Activated CD4-positive, alpha-beta T cell treated with anti-CD3 and anti-CD28 coated beads, Interleukin-2, amount 10 ng/mL, durations not matched to agents 7 days and 5 days (primary cell): ENCODE measurements around the gene OPCML. TPM values are rescaled to one million over a fixed set of nuclear protein-coding genes. Genes with fewer than 3 reads are reported as not detected.

ENCODE experiments used
- CTCF ChIA-PET: fragments of 350-600 bp; sonication (Branson Sonifier 250); formaldehyde crosslinking; loops from one replicate; lab custom pipeline; 2021; ENCODE audit warnings: antibody characterized with exemption; lab: Charles Lee
- POLR2A ChIA-PET: fragments of 350-600 bp; sonication (Branson Sonifier 250); formaldehyde crosslinking; loops from one replicate; lab custom pipeline; 2021; ENCODE audit warnings: antibody characterized with exemption; lab: Charles Lee
- DNase-seq: peaks from one replicate; pipeline ENCODE4 v3.0.0-alpha.2; 2020
- H3K27ac Mint-ChIP-seq: one replicate; pipeline ENCODE4 v1.8.0; 2021; ENCODE audit warnings: mild to moderate bottlenecking, moderate library complexity, mixed read lengths
- H3K27me3 Mint-ChIP-seq: one replicate; pipeline ENCODE4 v1.8.0; 2021; ENCODE audit warnings: mixed read lengths
- H3K36me3 Mint-ChIP-seq: one replicate; pipeline ENCODE4 v1.8.0; 2021; ENCODE audit warnings: low read depth, mixed read lengths
- H3K4me1 Mint-ChIP-seq: one replicate; pipeline ENCODE4 v1.8.0; 2021; ENCODE audit warnings: mixed read lengths
- H3K4me3 Mint-ChIP-seq: one replicate; pipeline ENCODE4 v1.8.0; 2021; ENCODE audit warnings: mild to moderate bottlenecking, moderate library complexity, mixed read lengths
- H3K9me3 Mint-ChIP-seq: one replicate; pipeline ENCODE4 v1.8.0; 2021; ENCODE audit warnings: mixed read lengths
- total RNA-seq, 2 experiments: library from RNA; stranded (reverse); gene quantifications; one replicate each; pipeline ENCODE4 v1.2.3, GENCODE V29; 2021

OPCML gene
- total RNA-seq, 2 experiments from 2014 or later = not detected

DNA sequence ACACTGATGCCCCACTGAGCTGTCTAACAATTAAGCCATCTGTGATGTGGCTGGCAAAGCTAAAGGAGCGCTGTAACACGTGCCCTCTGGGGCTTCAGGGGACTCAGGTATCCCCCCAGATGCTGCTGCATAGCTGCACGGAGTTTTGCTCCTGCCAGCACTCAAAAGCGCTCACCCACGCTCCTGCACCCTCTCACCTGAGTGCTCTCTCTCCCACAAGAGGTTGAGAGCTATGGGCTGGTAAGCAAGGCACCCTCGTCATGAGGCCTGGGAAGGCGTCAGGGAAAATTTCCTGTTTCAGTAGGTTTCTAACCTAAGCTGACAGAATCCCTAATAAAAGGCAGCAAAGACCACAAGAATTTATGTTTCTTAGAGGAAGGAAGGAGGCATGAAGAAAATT is 850.3 kb downstream of the OPCML start:
- no peak for DNase-seq
- Mint-ChIP-seq H3K9me3 (no peaks in the 10 kb centered on the region), H3K36me3 (no peaks in the 10 kb centered on the region), H3K4me3 (no peak overlapping the region), H3K27me3 (no peaks in the 10 kb centered on the region), H3K4me1 (peaks cover 12% of the 10 kb centered on the region), H3K27ac (no peak overlapping the region)
- CTCF ChIA-PET = no interaction called here
- POLR2A ChIA-PET = no interaction called here

DNA sequence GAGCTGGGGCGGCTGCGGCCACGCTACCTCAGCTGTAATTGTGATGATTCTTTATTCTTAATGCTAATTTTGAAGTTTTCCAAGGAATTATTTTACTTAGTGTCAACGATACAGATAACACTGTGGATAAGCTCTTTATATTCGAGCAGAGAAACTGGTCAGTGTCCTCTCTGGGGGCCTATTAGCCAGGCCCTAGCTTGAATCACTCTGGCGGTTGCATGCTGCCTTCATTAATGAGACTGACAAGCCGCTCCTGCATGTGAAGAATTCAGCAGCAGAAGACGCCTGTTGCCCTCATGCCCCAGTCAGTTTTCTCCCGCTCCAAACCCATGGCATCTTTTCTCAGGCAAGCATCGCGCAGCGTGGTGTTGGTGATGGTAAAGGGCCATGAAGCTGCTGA is 851.7 kb downstream of the OPCML start:
- Mint-ChIP-seq H3K9me3 (no peaks in the 10 kb centered on the region), H3K27me3 (no peaks in the 10 kb centered on the region), H3K4me3 (no peak overlapping the region), H3K4me1 (peaks cover 6% of the 10 kb centered on the region), H3K36me3 (no peaks in the 10 kb centered on the region), H3K27ac (no peak overlapping the region)
- ChIA-PET POLR2A (no interaction called here), CTCF (no interaction called here)
- DNase-seq = no peak

DNA sequence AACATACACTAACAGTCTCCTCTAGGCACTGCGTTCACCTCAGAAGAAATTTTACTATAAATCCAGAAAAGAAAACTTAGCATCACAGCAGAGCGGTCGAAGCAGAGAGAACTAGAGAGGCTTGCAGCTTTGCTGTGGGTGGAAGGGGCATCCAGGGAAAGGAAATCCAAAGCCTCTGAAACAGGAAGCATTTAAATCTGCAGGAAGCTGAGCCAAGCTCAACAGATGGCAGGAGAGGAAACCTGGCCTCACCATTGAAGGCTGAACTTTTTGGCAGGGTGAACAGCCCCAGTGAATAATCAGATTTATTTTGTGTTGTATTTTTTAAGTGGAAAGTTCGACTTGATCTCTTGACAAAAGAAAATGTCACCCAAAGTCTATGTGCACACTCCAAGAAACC is 858.1 kb downstream of the OPCML start:
- no peak overlapping the region for H3K4me3 Mint-ChIP-seq
- POLR2A ChIA-PET = no interaction called here
- no peak overlapping the region for H3K27ac Mint-ChIP-seq
- H3K27me3 Mint-ChIP-seq = peaks cover 2% of the 10 kb centered on the region
- DNase-seq = no peak
- no peaks in the 10 kb centered on the region for H3K36me3 Mint-ChIP-seq
- no peaks in the 10 kb centered on the region for H3K9me3 Mint-ChIP-seq
- CTCF ChIA-PET = no interaction called here
- no peaks in the 10 kb centered on the region for H3K4me1 Mint-ChIP-seq

DNA sequence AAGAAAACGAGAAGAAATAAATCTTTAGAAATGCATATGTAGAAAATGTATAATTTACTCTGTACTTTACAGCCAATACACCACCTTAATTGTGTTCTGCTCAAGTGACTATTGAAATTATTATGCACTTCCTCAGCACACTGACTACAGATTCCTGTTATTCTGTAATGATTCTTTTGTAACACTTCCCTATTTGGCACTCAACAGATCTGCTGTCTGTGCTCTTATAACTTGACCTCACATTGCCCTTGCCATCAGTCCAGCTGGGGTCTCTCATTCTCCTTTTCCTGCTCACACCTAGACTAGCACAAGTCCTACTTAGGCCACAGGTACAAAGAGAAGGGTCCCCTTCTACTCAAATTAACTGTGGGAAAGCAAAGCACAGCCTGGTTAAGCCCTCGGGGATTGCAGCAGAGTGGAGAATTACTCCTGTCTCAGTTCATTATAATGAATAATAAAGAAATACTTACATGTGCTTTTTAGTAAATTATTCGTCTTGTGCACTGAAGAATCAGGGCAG is 860.4 kb downstream of the OPCML start:
- no peaks in the 10 kb centered on the region for H3K4me1 Mint-ChIP-seq
- no peaks in the 10 kb centered on the region for H3K36me3 Mint-ChIP-seq
- H3K27ac Mint-ChIP-seq = no peak overlapping the region
- H3K9me3 Mint-ChIP-seq = no peaks in the 10 kb centered on the region
- H3K4me3 Mint-ChIP-seq = no peak overlapping the region
- H3K27me3 Mint-ChIP-seq = peaks cover 2% of the 10 kb centered on the region
- ChIA-PET POLR2A (interaction anchor here (0.7 kb wide), 1 partner anchor 1610 kb away, joined by 3 read pairs; no protein-coding TSS in a partner anchor), CTCF (interaction anchor here (0.7 kb wide), 1 partner anchor 51 kb away, joined by 3 read pairs; no protein-coding TSS in a partner anchor)
- no peak for DNase-seq

DNA sequence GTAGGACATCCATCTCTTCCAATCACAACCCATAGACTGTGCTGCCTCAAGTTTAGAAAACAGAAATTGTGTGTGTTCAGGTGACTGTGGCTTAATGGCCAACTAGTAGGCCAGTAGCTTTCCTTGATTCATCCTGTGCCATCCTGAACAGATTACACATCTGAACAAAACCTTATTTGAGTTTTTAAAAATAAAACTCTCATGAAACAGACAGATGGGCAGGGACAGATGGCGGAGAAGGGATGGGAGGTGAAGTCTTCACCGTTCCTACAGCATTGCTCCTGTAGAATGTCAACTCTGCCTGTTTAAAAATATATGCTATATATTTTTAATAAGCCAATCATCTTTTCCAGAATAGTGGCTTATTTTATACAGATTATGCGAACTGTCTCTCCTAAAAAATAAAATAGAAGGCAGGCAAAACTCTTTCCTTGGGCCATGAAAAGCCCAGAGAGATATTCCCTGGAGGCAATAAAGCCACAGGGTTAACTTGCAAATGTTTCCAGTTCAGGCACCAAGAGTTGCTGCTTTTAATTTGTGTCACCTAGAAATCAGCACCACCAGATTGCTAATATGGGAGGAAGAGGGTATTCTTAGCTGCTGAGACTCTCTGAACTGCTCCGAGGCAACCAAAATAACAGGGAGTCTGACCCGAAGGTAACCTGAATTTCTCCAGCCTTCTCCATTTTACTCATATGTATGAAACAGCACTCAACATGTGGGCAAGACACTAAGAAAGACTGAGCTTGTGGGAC is 861.2 kb downstream of the OPCML start:
- ChIA-PET CTCF (interaction anchor here (0.7 kb wide), 1 partner anchor 52 kb away, joined by 3 read pairs; no protein-coding TSS in a partner anchor), POLR2A (no interaction called here)
- no peak for DNase-seq
- no peak overlapping the region for H3K27ac Mint-ChIP-seq
- H3K4me3 Mint-ChIP-seq = no peak overlapping the region
- H3K36me3 Mint-ChIP-seq = no peaks in the 10 kb centered on the region
- peaks cover 2% of the 10 kb centered on the region for H3K27me3 Mint-ChIP-seq
- no peaks in the 10 kb centered on the region for H3K9me3 Mint-ChIP-seq
- no peaks in the 10 kb centered on the region for H3K4me1 Mint-ChIP-seq

DNA sequence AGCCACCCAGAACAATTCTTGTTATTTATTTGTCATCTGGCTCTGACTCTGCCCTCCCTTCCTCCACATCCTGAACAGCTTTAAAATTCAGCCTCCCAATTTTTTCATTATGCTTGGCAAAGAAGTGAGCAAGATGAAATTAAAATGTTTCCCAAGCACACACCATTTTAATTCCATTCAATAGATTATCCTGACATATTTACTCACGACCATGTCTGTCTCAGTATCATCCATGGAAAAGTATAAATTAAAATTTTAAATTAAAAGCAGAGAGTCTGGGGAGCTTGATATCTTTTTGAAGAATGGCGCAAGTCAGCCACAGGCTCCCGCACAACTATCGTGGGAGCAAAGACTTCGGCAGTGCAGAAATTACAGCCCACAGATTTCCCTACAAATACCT is 862.4 kb downstream of the OPCML start:
- H3K27me3 Mint-ChIP-seq = peaks cover 2% of the 10 kb centered on the region
- ChIA-PET POLR2A (no interaction called here), CTCF (no interaction called here)
- no peak overlapping the region for H3K27ac Mint-ChIP-seq
- H3K4me3 Mint-ChIP-seq = no peak overlapping the region
- no peaks in the 10 kb centered on the region for H3K9me3 Mint-ChIP-seq
- no peaks in the 10 kb centered on the region for H3K36me3 Mint-ChIP-seq
- no peak for DNase-seq
- H3K4me1 Mint-ChIP-seq = no peaks in the 10 kb centered on the region

DNA sequence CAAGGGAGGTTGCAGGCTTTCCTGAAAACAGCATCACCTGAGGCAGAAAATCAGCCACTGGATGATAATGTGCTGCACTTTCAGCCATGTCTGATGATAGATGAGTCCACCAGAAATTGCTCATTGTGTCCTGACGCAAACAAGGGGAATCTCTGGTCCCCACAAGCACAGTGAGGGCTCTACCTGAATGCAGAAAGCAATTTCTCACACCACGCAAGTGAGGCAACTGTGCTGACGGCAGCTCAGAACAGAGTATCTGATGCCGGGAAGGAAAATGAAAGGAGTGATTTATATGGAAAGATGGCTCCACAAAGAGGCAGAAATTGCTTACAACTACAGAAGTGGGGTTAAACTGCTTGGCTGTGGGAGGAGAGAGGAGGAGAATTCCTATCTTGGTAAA is 867.1 kb downstream of the OPCML start:
- Mint-ChIP-seq H3K27ac (no peak overlapping the region), H3K9me3 (no peaks in the 10 kb centered on the region), H3K27me3 (no peaks in the 10 kb centered on the region), H3K4me3 (no peak overlapping the region), H3K4me1 (no peaks in the 10 kb centered on the region), H3K36me3 (no peaks in the 10 kb centered on the region)
- ChIA-PET CTCF (no interaction called here), POLR2A (no interaction called here)
- no peak for DNase-seq

DNA sequence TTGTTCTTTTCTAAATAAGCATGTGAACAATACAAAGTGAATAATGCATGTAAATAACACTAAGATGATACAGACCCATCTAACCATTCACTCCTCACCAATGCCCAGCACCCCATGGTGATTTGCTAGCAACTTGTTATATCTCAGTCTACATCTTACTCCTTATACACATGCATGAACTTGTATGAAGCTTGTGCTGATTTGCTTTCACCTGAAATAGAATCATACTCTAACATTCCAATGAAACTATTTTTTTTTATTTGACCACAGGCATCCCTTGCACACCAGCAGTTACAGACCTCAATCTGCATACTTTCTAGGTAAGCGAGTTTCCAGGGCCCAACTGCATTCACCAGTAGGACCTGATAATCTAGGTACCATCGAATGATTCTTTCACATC is 873.6 kb downstream of the OPCML start:
- Mint-ChIP-seq H3K9me3 (no peaks in the 10 kb centered on the region), H3K36me3 (no peaks in the 10 kb centered on the region), H3K27me3 (no peaks in the 10 kb centered on the region), H3K4me3 (no peak overlapping the region), H3K27ac (no peak overlapping the region), H3K4me1 (no peaks in the 10 kb centered on the region)
- ChIA-PET POLR2A (no interaction called here), CTCF (no interaction called here)
- DNase-seq = no peak

DNA sequence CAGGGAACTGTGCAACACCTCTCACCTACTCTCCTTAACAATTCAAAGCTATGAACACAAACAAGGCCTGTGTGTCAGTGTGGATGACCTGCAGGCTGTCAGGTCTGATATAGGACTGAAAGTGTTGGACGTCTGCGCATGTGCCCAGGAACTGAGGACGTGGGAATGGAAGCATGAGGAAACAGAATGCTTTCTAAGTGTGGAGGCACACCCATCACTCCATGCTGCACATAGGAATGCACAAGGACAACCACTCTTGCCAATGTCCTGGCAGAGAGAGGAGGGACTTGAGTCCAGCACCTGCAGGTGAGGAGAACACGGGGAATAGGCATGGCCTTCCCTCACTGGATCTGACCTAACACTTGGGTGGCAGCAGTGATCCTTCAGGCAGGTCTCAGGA is 874.3 kb downstream of the OPCML start:
- DNase-seq = no peak
- Mint-ChIP-seq H3K9me3 (no peaks in the 10 kb centered on the region), H3K4me3 (no peak overlapping the region), H3K27me3 (no peaks in the 10 kb centered on the region), H3K36me3 (no peaks in the 10 kb centered on the region), H3K4me1 (no peaks in the 10 kb centered on the region), H3K27ac (no peak overlapping the region)
- ChIA-PET POLR2A (no interaction called here), CTCF (no interaction called here)

DNA sequence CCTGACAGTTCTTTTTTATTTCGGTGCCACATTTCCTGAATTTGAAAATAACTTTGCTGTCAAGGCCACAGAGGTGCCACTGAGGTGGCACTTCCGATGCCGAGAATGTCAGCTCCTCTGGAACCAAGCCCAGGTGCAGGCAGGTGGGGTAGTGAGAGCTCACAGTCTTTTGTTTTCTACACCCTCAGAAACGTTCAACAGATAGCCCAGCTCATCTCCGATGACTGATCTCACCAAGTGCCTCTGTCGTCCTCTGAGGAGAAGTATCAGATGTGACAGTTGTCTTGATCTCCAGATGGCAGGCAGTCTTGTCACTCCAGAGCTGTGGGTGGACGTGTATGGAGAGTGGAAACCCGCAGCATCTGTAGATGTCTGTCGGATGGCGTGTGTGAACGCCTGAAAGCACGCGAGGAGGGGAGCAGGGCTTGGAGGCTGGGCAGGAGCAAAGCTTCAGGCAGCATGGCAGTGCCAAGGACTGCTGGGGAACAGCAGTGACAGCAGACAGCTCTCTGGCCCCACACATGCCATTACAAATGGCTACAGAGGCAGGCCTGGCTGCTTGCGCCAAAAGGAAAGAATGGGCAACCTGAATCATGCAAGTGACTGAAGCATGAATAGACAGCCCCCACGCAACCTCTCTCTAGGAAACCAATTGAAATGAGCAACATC is 877.0 kb downstream of the OPCML start:
- Mint-ChIP-seq H3K9me3 (no peaks in the 10 kb centered on the region), H3K27me3 (no peaks in the 10 kb centered on the region), H3K36me3 (no peaks in the 10 kb centered on the region), H3K27ac (no peak overlapping the region), H3K4me1 (no peaks in the 10 kb centered on the region), H3K4me3 (no peak overlapping the region)
- no peak for DNase-seq
- ChIA-PET CTCF (interaction anchor here (0.7 kb wide), 1 partner anchor 260 kb away, joined by 3 read pairs; no protein-coding TSS in a partner anchor), POLR2A (no interaction called here)

DNA sequence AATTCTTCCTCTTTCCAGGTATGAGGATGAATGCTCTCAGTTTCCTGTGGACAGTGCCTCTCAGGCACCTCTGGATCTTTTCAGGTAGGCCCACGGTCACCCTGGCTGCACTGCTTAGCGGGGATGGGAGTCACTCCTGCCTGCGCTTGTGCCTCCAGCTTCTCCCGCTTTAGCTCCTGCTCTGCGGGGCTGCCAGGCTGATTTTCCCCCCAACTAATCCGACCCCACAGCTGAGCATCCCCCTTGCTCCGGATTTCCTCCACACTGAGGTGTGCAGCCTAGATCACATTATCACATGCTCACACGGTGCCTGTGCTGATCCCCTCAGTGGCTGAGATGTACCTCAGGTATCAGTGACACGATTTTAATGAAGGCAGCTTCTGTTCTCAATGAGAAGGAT is 879.1 kb downstream of the OPCML start:
- DNase-seq = no peak
- no peak overlapping the region for H3K27ac Mint-ChIP-seq
- CTCF ChIA-PET = no interaction called here
- POLR2A ChIA-PET = no interaction called here
- H3K36me3 Mint-ChIP-seq = no peaks in the 10 kb centered on the region
- no peaks in the 10 kb centered on the region for H3K9me3 Mint-ChIP-seq
- no peaks in the 10 kb centered on the region for H3K27me3 Mint-ChIP-seq
- no peak overlapping the region for H3K4me3 Mint-ChIP-seq
- H3K4me1 Mint-ChIP-seq = no peaks in the 10 kb centered on the region

DNA sequence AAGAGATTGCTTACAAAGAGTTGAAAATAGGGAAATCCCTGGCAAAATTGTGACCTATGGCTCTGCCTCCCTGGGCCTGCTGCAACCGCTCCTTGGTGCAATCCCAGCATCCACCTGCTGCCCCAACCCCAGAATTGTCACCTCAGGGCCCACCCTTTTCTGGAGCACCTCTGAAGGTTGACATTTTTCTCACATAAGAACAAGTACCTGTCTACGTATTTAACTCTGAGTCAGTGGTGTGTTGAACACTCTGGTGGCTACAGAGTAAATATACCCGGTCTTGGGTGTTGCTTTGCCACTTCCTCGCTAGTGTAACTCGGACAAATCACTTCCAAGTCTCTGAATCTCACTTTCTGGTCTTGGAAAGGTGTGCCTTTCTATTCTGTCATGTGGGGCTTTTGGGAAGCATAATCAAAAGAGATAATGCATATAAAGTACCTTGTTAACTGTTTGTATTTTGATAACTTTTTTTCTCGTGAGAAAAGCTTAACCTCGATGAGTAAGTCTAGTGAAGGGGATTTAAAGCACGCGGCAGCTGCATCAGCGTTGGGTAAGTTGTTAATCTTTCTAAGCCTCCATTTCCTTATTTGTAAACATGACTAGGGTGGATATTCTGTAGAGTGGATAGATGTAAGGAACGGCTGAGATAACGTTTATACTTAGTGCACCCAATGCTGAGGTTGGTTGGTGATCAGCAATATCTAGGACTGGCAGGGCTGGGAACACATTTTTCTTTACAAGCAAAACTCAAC is 881.2 kb downstream of the OPCML start:
- no peak for DNase-seq
- no peak overlapping the region for H3K4me3 Mint-ChIP-seq
- no peaks in the 10 kb centered on the region for H3K4me1 Mint-ChIP-seq
- ChIA-PET CTCF (interaction anchor here (1.5 kb wide), 1 partner anchor 25 kb away, joined by 3 read pairs; no protein-coding TSS in a partner anchor), POLR2A (no interaction called here)
- no peaks in the 10 kb centered on the region for H3K36me3 Mint-ChIP-seq
- no peak overlapping the region for H3K27ac Mint-ChIP-seq
- H3K27me3 Mint-ChIP-seq = no peaks in the 10 kb centered on the region
- H3K9me3 Mint-ChIP-seq = no peaks in the 10 kb centered on the region

DNA sequence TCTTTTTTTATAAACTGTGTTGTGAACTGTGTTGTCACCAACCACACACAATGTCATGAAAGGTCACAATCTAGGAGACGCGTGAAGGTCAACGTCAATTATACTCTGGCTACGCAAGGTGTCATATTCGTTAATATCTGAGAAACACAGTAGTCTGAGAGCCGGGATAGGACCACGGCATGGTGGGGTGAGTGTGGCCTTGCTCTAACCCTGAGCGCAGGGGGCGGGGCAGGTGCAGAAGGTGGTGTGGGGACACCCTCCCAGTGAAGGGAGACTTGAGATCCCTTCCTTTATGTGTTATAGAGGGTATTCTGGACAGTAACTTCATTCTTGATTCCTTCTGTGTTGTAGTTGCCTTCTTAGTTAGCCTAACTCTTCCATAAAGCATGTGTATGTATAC is 883.0 kb downstream of the OPCML start:
- H3K27me3 Mint-ChIP-seq = no peaks in the 10 kb centered on the region
- no peaks in the 10 kb centered on the region for H3K4me1 Mint-ChIP-seq
- no peaks in the 10 kb centered on the region for H3K36me3 Mint-ChIP-seq
- H3K4me3 Mint-ChIP-seq = no peak overlapping the region
- CTCF ChIA-PET = no interaction called here
- no peaks in the 10 kb centered on the region for H3K9me3 Mint-ChIP-seq
- H3K27ac Mint-ChIP-seq = no peak overlapping the region
- POLR2A ChIA-PET = no interaction called here
- no peak for DNase-seq
